HCT116 (cell line): ENCODE data around the gene DOCK2. TPM values are rescaled to one million over a fixed set of nuclear protein-coding genes. Genes with fewer than 3 reads are reported as not detected.

Experiments
- ATAC-seq: fragments of 200-7000 bp; cut with Tn5 transposase; 2 replicates; pipeline ENCODE4 v1.9.1; 2020; ENCODE audit warnings: mild to moderate bottlenecking, moderate library complexity
- BruUV-seq: library from RNA; stranded (reverse); fragments of 400-500 nt; replicated peaks from 2 replicates; lab custom pipeline; 2021; lab: Mats Ljungman, UMichigan
- CTCF ChIA-PET: fragments of 300-600 bp; sonication (Branson Sonifier 250); formaldehyde crosslinking; loops from one replicate; lab custom pipeline; 2021; ENCODE audit warnings: antibody characterized with exemption; lab: Charles Lee
- POLR2A ChIA-PET: fragments of 300-600, 350-600 bp; sonication (Branson Sonifier 250); formaldehyde crosslinking; loops from one replicate; lab custom pipeline; 2021; ENCODE audit warnings: antibody characterized with exemption; lab: Charles Lee
- RAD21 ChIA-PET, 2 experiments: fragments of 300-600 bp; sonication (Branson Sonifier 250); formaldehyde crosslinking; loops; one replicate each; lab custom pipeline; 2023; ENCODE audit warnings: low total read pairs in 2 of 2; ENCODE audit not compliant: uncharacterized antibody in 2 of 2, unreplicated experiment in 2 of 2, low non-redundant PET in 1 of 2; lab: Charles Lee
- DNase-seq: peaks from one replicate; pipeline ENCODE4 v3.0.0-alpha.2; 2010; ENCODE audit warnings: low read depth, low spot score
- H2AFZ ChIP-seq: fragments of 200-600 bp; shearing (Covaris generic), sonication (generic); 2 replicates; pipeline ENCODE4 v1.6.1; 2017; ENCODE audit warnings: low read depth, mixed run types, mixed read lengths, antibody characterized with exemption, low read length; ENCODE audit not compliant: poor library complexity, severe bottlenecking
- H3K27ac ChIP-seq: 2 replicates; pipeline ENCODE4 v1.5.1; 2012; ENCODE audit warnings: low read depth, low read length
- H3K27me3 ChIP-seq: fragments of 200-600 bp; sonication (generic); 2 replicates; pipeline ENCODE4 v1.6.1; 2016; ENCODE audit warnings: mixed run types, low read length, mixed read lengths; ENCODE audit not compliant: insufficient read depth
- H3K36me3 ChIP-seq, 2 experiments: fragments of 200-500 bp in 1 of 2; fragments of 200-600 bp in 1 of 2; sonication (Bioruptor generic) in 1 of 2; sonication (generic) in 1 of 2; 2 replicates each; pipeline versions ENCODE4 v1.5.1 to v1.6.1; 2014 to 2016; ENCODE audit warnings: low read length in 2 of 2, inconsistent platforms in 1 of 2, mixed read lengths in 1 of 2, mixed run types in 1 of 2; ENCODE audit not compliant: insufficient read depth in 2 of 2, control insufficient read depth in 1 of 2
- H3K4me1 ChIP-seq, 2 experiments: fragments of 200-600 bp in 1 of 2; sonication (generic) in 1 of 2; 2 replicates each; pipeline versions ENCODE4 v1.5.1 to v1.6.1; 2012 to 2017; ENCODE audit warnings: low read length in 2 of 2, inconsistent platforms in 1 of 2, mild to moderate bottlenecking in 1 of 2, mixed read lengths in 1 of 2, mixed run types in 1 of 2, moderate library complexity in 1 of 2; ENCODE audit not compliant: insufficient read depth in 2 of 2, control insufficient read depth in 1 of 2
- H3K4me2 ChIP-seq: fragments of 200-600 bp; sonication (generic); 2 replicates; pipeline ENCODE4 v1.6.1; 2017; ENCODE audit warnings: mixed run types, low read length, mixed read lengths
- H3K4me3 ChIP-seq, 2 experiments: fragments of 200-600 bp in 1 of 2; sonication (generic) in 1 of 2; replicated peaks in 1 of 2; 2 replicates each; pipeline ENCODE4 v1.5.1; 2011 to 2016; ENCODE audit warnings: low read length in 2 of 2, control low read depth in 1 of 2, low read depth in 1 of 2, mild to moderate bottlenecking in 1 of 2, mixed read lengths in 1 of 2, mixed run types in 1 of 2
- H3K79me2 ChIP-seq: fragments of 200-600 bp; sonication (generic); 2 replicates; pipeline ENCODE4 v1.6.1; 2017; ENCODE audit warnings: mild to moderate bottlenecking, mixed run types, low read length, moderate library complexity, mixed read lengths; ENCODE audit not compliant: insufficient read depth
- H3K9ac ChIP-seq: fragments of 200-600 bp; sonication (generic); 2 replicates; pipeline ENCODE4 v1.6.1; 2016; ENCODE audit warnings: low read length, mixed read lengths
- H3K9me2 ChIP-seq: fragments of 200-600 bp; sonication (generic), shearing (Covaris generic); 2 replicates; pipeline ENCODE4 v1.6.1; 2017; ENCODE audit warnings: mixed run types, mild to moderate bottlenecking, moderate library complexity; ENCODE audit not compliant: insufficient read depth
- H3K9me3 ChIP-seq, 2 experiments: fragments of 200-500 bp in 1 of 2; fragments of 200-600 bp in 1 of 2; sonication (Bioruptor generic) in 1 of 2; sonication (generic) in 1 of 2; 2 replicates each; pipeline ENCODE4 v1.6.1; 2014 to 2017; ENCODE audit warnings: low read length in 2 of 2, mixed read lengths in 2 of 2, inconsistent platforms in 1 of 2, low read depth in 1 of 2, mild to moderate bottlenecking in 1 of 2, mixed run types in 1 of 2, moderate library complexity in 1 of 2; ENCODE audit not compliant: control insufficient read depth in 1 of 2, insufficient read depth in 1 of 2
- H4K20me1 ChIP-seq: fragments of 200-600 bp; sonication (generic), shearing (Covaris generic); 2 replicates; pipeline ENCODE4 v1.6.1; 2017; ENCODE audit warnings: mixed run types, mild to moderate bottlenecking, moderate library complexity; ENCODE audit not compliant: insufficient read depth
- CBX3 ChIP-seq: IDR thresholded peaks from 2 replicates; pipeline ENCODE4 v1.6.1; 2012; ENCODE audit warnings: low read depth
- CEBPB ChIP-seq: IDR thresholded peaks from 2 replicates; pipeline ENCODE4 v1.6.1; 2012; ENCODE audit warnings: low read depth
- ELF1 ChIP-seq: IDR thresholded peaks from 2 replicates; pipeline ENCODE4 v1.6.1; 2012; ENCODE audit warnings: low read depth, borderline replicate concordance
- EZH2 ChIP-seq: fragments of 200-600 bp; sonication (generic); IDR thresholded peaks from 2 replicates; pipeline ENCODE4 v1.6.1; 2017; ENCODE audit warnings: antibody characterized with exemption, mixed run types
- FOSL1 ChIP-seq: IDR thresholded peaks from 2 replicates; pipeline ENCODE4 v1.6.1; 2012; ENCODE audit warnings: low read depth
- JUND ChIP-seq: IDR thresholded peaks from 2 replicates; pipeline ENCODE4 v1.6.1; 2012
- POLR2AphosphoS5 ChIP-seq: IDR thresholded peaks from 2 replicates; pipeline ENCODE4 v1.6.1; 2011; ENCODE audit warnings: mild to moderate bottlenecking, low read depth, low read length, moderate library complexity
- RAD21 ChIP-seq: IDR thresholded peaks from 2 replicates; pipeline ENCODE4 v1.6.1; 2012; ENCODE audit warnings: low read depth, mild to moderate bottlenecking
- SP1 ChIP-seq: IDR thresholded peaks from 2 replicates; pipeline ENCODE4 v1.6.1; 2012; ENCODE audit warnings: low read depth
- TCF7L2 ChIP-seq: IDR thresholded peaks from 2 replicates; pipeline ENCODE4 v1.7.0; 2011; ENCODE audit warnings: borderline replicate concordance, inconsistent platforms; ENCODE audit not compliant: insufficient read depth, insufficient read length; ENCODE audit errors: extremely low read depth
- YY1 ChIP-seq: IDR thresholded peaks from 2 replicates; pipeline ENCODE4 v1.6.1; 2011; ENCODE audit warnings: low read length, low read depth, moderate library complexity, mild to moderate bottlenecking; ENCODE audit not compliant: insufficient replicate concordance; ENCODE audit errors: extremely low read depth
- ZNF274 ChIP-seq: fragments of 200-500 bp; sonication (Bioruptor generic); IDR thresholded peaks from 2 replicates; pipeline ENCODE4 v1.6.1; 2014; ENCODE audit warnings: mild to moderate bottlenecking, low read depth, low read length, inconsistent platforms
- intact Hi-C: fragments of 100-400 bp; cut with micrococcal nuclease; formaldehyde crosslinking; loops from 2 replicates; pipeline ENCODE4 v1.10.0; 2022
- total RNA-seq: library from RNA; stranded (reverse); gene quantifications from one replicate; pipeline ENCODE4 v1.2.1, GENCODE V29; 2021; ENCODE audit not compliant: unreplicated experiment
- TF ChIP-seq, protein P1 (sequence below), 3 experiments: fragments of 200-600 bp in 1 of 3; sonication (generic) in 1 of 3; IDR thresholded peaks in 2 of 3; conservative IDR thresholded peaks in 1 of 3; 2 replicates each; pipeline ENCODE4 v1.5.1; 2012 to 2017; ENCODE audit warnings: low read depth in 2 of 3, low read length in 2 of 3, antibody characterized with exemption in 1 of 3, borderline replicate concordance in 1 of 3, control low read depth in 1 of 3, mild to moderate bottlenecking in 1 of 3, mixed read lengths in 1 of 3, mixed run types in 1 of 3, moderate library complexity in 1 of 3; ENCODE audit not compliant: insufficient read depth in 1 of 3
- TF ChIP-seq, protein P2 (sequence below): IDR thresholded peaks from 2 replicates; pipeline ENCODE4 v1.6.1; 2012
- TF ChIP-seq, protein P3 (sequence below): IDR thresholded peaks from 2 replicates; pipeline ENCODE4 v1.6.1; 2012
- TF ChIP-seq, protein P4 (sequence below): IDR thresholded peaks from 2 replicates; pipeline ENCODE4 v1.6.1; 2012; ENCODE audit warnings: low read depth

DOCK2 gene
- total RNA-seq, 1 experiment from 2014 or later: 0.89 TPM

DNA sequence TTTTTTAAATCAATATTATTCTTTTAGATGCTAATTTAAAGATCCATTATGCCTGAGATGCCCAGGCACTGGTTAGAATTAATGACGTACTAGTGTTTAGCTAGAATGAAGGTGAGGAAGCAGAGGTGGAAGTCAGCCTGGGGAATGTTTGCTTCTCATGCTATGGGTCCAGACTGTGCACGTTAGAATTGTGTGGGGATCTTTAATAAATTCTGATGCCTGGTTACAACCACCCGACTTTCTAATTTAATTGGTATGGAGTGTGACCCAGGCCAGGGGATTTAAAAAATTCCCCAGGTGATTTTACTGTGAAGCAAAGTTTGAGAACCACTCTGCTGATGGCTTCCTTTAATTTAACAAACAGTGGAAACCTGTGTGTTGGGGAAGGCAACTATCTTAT is 111.1 kb downstream of the DOCK2 start (continued):
- TF ChIP-seq, protein P1, sequence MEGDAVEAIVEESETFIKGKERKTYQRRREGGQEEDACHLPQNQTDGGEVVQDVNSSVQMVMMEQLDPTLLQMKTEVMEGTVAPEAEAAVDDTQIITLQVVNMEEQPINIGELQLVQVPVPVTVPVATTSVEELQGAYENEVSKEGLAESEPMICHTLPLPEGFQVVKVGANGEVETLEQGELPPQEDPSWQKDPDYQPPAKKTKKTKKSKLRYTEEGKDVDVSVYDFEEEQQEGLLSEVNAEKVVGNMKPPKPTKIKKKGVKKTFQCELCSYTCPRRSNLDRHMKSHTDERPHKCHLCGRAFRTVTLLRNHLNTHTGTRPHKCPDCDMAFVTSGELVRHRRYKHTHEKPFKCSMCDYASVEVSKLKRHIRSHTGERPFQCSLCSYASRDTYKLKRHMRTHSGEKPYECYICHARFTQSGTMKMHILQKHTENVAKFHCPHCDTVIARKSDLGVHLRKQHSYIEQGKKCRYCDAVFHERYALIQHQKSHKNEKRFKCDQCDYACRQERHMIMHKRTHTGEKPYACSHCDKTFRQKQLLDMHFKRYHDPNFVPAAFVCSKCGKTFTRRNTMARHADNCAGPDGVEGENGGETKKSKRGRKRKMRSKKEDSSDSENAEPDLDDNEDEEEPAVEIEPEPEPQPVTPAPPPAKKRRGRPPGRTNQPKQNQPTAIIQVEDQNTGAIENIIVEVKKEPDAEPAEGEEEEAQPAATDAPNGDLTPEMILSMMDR (IDR thresholded peaks at IDR 0.05 in 2 of 3, conservative IDR thresholded peaks at IDR 0.05 in 1 of 3; ENCODE audit: borderline replicate concordance in 1 of 3, insufficient read depth in 1 of 3, low read depth in 2 of 3, low read length in 2 of 3): no peak
- TF ChIP-seq EZH2 (no peak), RAD21 (no peak)
- TF ChIP-seq, protein P2, sequence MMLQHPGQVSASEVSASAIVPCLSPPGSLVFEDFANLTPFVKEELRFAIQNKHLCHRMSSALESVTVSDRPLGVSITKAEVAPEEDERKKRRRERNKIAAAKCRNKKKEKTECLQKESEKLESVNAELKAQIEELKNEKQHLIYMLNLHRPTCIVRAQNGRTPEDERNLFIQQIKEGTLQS: no peak

DNA sequence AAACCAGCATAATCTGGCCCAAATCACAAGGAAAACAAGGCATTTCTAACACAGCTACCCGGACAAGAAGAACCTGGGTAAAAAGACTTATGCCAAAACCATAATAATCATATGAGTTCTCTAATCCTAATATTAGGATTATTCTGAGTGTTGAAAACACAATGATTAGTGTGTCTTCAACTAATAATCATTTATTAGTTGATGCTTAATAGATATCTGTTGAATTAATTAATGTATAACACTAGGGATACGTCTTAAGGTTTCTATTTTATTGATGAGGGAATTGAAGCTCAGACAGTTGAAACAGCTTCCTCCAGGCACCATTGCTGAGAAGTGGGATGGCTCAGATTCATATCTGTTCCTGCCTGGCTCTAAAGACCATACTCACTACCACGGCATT is 112.2 kb downstream of the DOCK2 start:
- ChIA-PET CTCF (no interaction called here), RAD21 (no interaction called here), POLR2A (no interaction called here)
- Histone ChIP-seq H3K9me3 (no peaks in the 10 kb centered on the region), H3K9ac (no peak overlapping the region), H3K4me1 (no peaks in the 10 kb centered on the region), H3K4me2 (no peak overlapping the region), H3K27ac (no peak overlapping the region), H3K27me3 (peaks cover 75% of the 10 kb centered on the region), H4K20me1 (no peaks in the 10 kb centered on the region), H3K9me2 (no peaks in the 10 kb centered on the region), H3K79me2 (no peaks in the 10 kb centered on the region), H3K36me3 (no peaks in the 10 kb centered on the region), H3K4me3 (no peak overlapping the region), H2AFZ (no peak overlapping the region)
- intact Hi-C loops: no loop called here
- BruUV-seq: no TSS peak
- ATAC-seq (no peak), DNase-seq (no peak)
- TF ChIP-seq RAD21: no peak
- TF ChIP-seq ELF1: no peak
- no peak for TF ChIP-seq ZNF274
- TF ChIP-seq YY1: no peak
- TF ChIP-seq CEBPB: no peak
- TF ChIP-seq, protein P3, sequence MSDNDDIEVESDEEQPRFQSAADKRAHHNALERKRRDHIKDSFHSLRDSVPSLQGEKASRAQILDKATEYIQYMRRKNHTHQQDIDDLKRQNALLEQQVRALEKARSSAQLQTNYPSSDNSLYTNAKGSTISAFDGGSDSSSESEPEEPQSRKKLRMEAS: no peak
- TF ChIP-seq EZH2: no peak
- TF ChIP-seq JUND: no peak
- no peak for TF ChIP-seq POLR2AphosphoS5
- TF ChIP-seq TCF7L2: no peak
- TF ChIP-seq, protein P4, sequence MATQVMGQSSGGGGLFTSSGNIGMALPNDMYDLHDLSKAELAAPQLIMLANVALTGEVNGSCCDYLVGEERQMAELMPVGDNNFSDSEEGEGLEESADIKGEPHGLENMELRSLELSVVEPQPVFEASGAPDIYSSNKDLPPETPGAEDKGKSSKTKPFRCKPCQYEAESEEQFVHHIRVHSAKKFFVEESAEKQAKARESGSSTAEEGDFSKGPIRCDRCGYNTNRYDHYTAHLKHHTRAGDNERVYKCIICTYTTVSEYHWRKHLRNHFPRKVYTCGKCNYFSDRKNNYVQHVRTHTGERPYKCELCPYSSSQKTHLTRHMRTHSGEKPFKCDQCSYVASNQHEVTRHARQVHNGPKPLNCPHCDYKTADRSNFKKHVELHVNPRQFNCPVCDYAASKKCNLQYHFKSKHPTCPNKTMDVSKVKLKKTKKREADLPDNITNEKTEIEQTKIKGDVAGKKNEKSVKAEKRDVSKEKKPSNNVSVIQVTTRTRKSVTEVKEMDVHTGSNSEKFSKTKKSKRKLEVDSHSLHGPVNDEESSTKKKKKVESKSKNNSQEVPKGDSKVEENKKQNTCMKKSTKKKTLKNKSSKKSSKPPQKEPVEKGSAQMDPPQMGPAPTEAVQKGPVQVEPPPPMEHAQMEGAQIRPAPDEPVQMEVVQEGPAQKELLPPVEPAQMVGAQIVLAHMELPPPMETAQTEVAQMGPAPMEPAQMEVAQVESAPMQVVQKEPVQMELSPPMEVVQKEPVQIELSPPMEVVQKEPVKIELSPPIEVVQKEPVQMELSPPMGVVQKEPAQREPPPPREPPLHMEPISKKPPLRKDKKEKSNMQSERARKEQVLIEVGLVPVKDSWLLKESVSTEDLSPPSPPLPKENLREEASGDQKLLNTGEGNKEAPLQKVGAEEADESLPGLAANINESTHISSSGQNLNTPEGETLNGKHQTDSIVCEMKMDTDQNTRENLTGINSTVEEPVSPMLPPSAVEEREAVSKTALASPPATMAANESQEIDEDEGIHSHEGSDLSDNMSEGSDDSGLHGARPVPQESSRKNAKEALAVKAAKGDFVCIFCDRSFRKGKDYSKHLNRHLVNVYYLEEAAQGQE: no peak
- TF ChIP-seq, protein P2: no peak
- TF ChIP-seq, protein P1 (IDR thresholded peaks at IDR 0.05 in 2 of 3, conservative IDR thresholded peaks at IDR 0.05 in 1 of 3; ENCODE audit: borderline replicate concordance in 1 of 3, insufficient read depth in 1 of 3, low read depth in 2 of 3, low read length in 2 of 3): no peak
- TF ChIP-seq CBX3: no peak
- no peak for TF ChIP-seq FOSL1
- TF ChIP-seq SP1: no peak
